GM23338 (cell line): ENCODE measurements around the gene TENM3. TPM values are rescaled to one million over a fixed set of nuclear protein-coding genes. Genes with fewer than 3 reads are reported as not detected.

ENCODE experiments used
- ATAC-seq: fragments of 200-7000 bp; cut with Tn5 transposase; 3 replicates; pipeline ENCODE4 v1.9.1; 2020
- DNase-seq: peaks from one replicate; pipeline ENCODE4 v3.0.0-alpha.2; 2015; ENCODE audit warnings: low spot score
- H2AFZ ChIP-seq: fragments of 200-600 bp; sonication (generic); 2 replicates; pipeline ENCODE4 v1.8.0; 2016; ENCODE audit warnings: antibody characterized with exemption, mild to moderate bottlenecking, moderate library complexity
- H3F3A ChIP-seq: fragments of 200-600 bp; sonication (generic); replicated peaks from 2 replicates; pipeline ENCODE4 v1.8.0; 2017; ENCODE audit warnings: antibody characterized with exemption, mixed run types, low read depth
- H3K27ac ChIP-seq: fragments of 200-600 bp; sonication (generic); 2 replicates; pipeline ENCODE4 v1.6.1; 2016; ENCODE audit warnings: low read depth
- H3K27me3 ChIP-seq: fragments of 200-600 bp; sonication (generic); 2 replicates; pipeline ENCODE4 v1.8.0; 2016; ENCODE audit warnings: mild to moderate bottlenecking, mixed run types, moderate library complexity; ENCODE audit not compliant: insufficient read depth
- H3K36me3 ChIP-seq: fragments of 200-600 bp; sonication (generic); 2 replicates; pipeline ENCODE4 v1.8.0; 2016; ENCODE audit warnings: mild to moderate bottlenecking; ENCODE audit not compliant: insufficient read depth
- H3K4me1 ChIP-seq: fragments of 200-600 bp; sonication (generic); 2 replicates; pipeline ENCODE4 v1.8.0; 2016; ENCODE audit warnings: mild to moderate bottlenecking, moderate library complexity; ENCODE audit not compliant: insufficient read depth
- H3K4me2 ChIP-seq: fragments of 200-600 bp; sonication (generic); 2 replicates; pipeline ENCODE4 v1.7.1; 2017; ENCODE audit warnings: mixed run types
- H3K4me3 ChIP-seq: fragments of 200-600 bp; sonication (generic); 2 replicates; pipeline ENCODE4 v1.6.1; 2016; ENCODE audit warnings: mixed run types
- H3K79me2 ChIP-seq: fragments of 200-600 bp; sonication (generic); replicated peaks from 2 replicates; pipeline ENCODE4 v1.8.0; 2017; ENCODE audit warnings: mild to moderate bottlenecking; ENCODE audit not compliant: insufficient read depth
- H3K9me2 ChIP-seq: fragments of 200-600 bp; sonication (generic); 2 replicates; pipeline ENCODE4 v1.8.0; 2017; ENCODE audit not compliant: insufficient read depth
- H4K20me1 ChIP-seq: fragments of 200-600 bp; sonication (generic); replicated peaks from 2 replicates; pipeline ENCODE4 v1.8.0; 2017; ENCODE audit warnings: mild to moderate bottlenecking; ENCODE audit not compliant: insufficient read depth
- H3K27ac Mint-ChIP-seq: 2 replicates; pipeline ENCODE4 v1.8.0; 2020; ENCODE audit warnings: inconsistent platforms, mild to moderate bottlenecking, moderate library complexity, mixed read lengths
- H3K27me3 Mint-ChIP-seq: 3 replicates; pipeline ENCODE4 v1.8.0; 2022; ENCODE audit warnings: low read depth, mild to moderate bottlenecking, moderate library complexity, mixed read lengths, inconsistent platforms; ENCODE audit not compliant: insufficient read depth, poor library complexity
- H3K36me3 Mint-ChIP-seq: 3 replicates; pipeline ENCODE4 v1.8.0; 2021; ENCODE audit warnings: low read depth, mild to moderate bottlenecking, inconsistent platforms, moderate library complexity, mixed read lengths
- H3K4me1 Mint-ChIP-seq: 3 replicates; pipeline ENCODE4 v1.8.0; 2020; ENCODE audit warnings: mild to moderate bottlenecking, inconsistent platforms, mixed read lengths
- H3K4me3 Mint-ChIP-seq: 3 replicates; pipeline ENCODE4 v1.8.0; 2021; ENCODE audit warnings: moderate library complexity, mild to moderate bottlenecking, inconsistent platforms, mixed read lengths
- H3K9me3 Mint-ChIP-seq: 3 replicates; pipeline ENCODE4 v1.8.0; 2020; ENCODE audit warnings: moderate library complexity, mild to moderate bottlenecking, inconsistent platforms, mixed read lengths
- CTCF ChIP-seq, 2 experiments: fragments of 200-600 bp in 1 of 2; sonication (generic) in 1 of 2; conservative IDR thresholded peaks; 2 replicates each; pipeline versions ENCODE4 v1.5.1 to v1.6.1; 2016 to 2017; ENCODE audit warnings: antibody characterized with exemption in 2 of 2, low read depth in 2 of 2, mild to moderate bottlenecking in 2 of 2, moderate library complexity in 1 of 2
- ETS1 ChIP-seq: IDR thresholded peaks from 2 replicates; pipeline ENCODE4 v1.6.1; 2016; ENCODE audit warnings: antibody characterized with exemption
- EZH2 ChIP-seq: fragments of 200-600 bp; sonication (generic); IDR thresholded peaks from one replicate; pipeline ENCODE4 v1.8.0; 2017; ENCODE audit warnings: antibody characterized with exemption, mild to moderate bottlenecking, low read depth; ENCODE audit not compliant: unreplicated experiment
- EZH2phosphoT487 ChIP-seq: fragments of 200-600 bp; sonication (generic); IDR thresholded peaks from one replicate; pipeline ENCODE4 v1.8.1; 2018; ENCODE audit warnings: antibody characterized with exemption; ENCODE audit not compliant: unreplicated experiment
- NANOG ChIP-seq: IDR thresholded peaks from 2 replicates; pipeline ENCODE4 v1.6.1; 2016; ENCODE audit warnings: antibody characterized with exemption, borderline replicate concordance
- POLR2AphosphoS5 ChIP-seq: IDR thresholded peaks from 2 replicates; pipeline ENCODE4 v1.6.1; 2016; ENCODE audit warnings: antibody characterized with exemption, low read depth
- REST ChIP-seq: IDR thresholded peaks from one replicate; pipeline ENCODE4 v1.6.1; 2018; ENCODE audit warnings: antibody characterized with exemption; ENCODE audit not compliant: unreplicated experiment
- STAT1 ChIP-seq: IDR thresholded peaks from one replicate; pipeline ENCODE4 v1.6.1; 2016; ENCODE audit warnings: antibody characterized with exemption; ENCODE audit not compliant: unreplicated experiment
- ZNF114 ChIP-seq: fragments of 250-450 bp; sonication (Bioruptor Pico); IDR thresholded peaks from 2 replicates; pipeline ENCODE4 v1.5.0; 2020; ENCODE audit warnings: mild to moderate bottlenecking, moderate library complexity
- ZNF331 ChIP-seq: fragments of 250-450 bp; sonication (Bioruptor Pico); IDR thresholded peaks from 2 replicates; pipeline ENCODE4 v1.5.0; 2020; ENCODE audit warnings: low read depth, mild to moderate bottlenecking, moderate library complexity
- polyA plus RNA-seq: library from polyadenylated mRNA; unstranded; fragments of >200 nt; fragmentation: Nextera tagmentation; extraction: Ambion mirVana; gene quantifications from 2 replicates; pipeline ENCODE4 v1.2.1, GENCODE V29; 2016
- total RNA-seq: library from RNA; depleted of rRNA; stranded (reverse); fragments of >200 nt; shearing (Covaris generic); gene quantifications from 2 replicates; pipeline ENCODE4 v1.2.3, GENCODE V29; 2014

Gene TENM3
- total and polyA plus RNA-seq, 2 experiments from 2014 or later, result 22.2 to 128 TPM

GRCh38 chr4:182328505-182328904 is 85.3 kb downstream of the TENM3 start:
- Histone ChIP-seq H2AFZ (no peak overlapping the region), H3K4me2 (no peak overlapping the region), H3F3A (no peaks in the 10 kb centered on the region), H3K9me2 (no peaks in the 10 kb centered on the region), H3K36me3 (peaks cover 6% of the 10 kb centered on the region; the same call in 1 of the 2 replicates), H3K27ac (no peak overlapping the region), H3K4me1 (no peaks in the 10 kb centered on the region; the same call in 1 of the 2 replicates), H3K27me3 (no peaks in the 10 kb centered on the region), H4K20me1 (no peaks in the 10 kb centered on the region), H3K4me3 (no peak overlapping the region), H3K79me2 (no peaks in the 10 kb centered on the region)
- TF ChIP-seq REST, result no peak
- no peak for TF ChIP-seq CTCF (conservative IDR thresholded peaks at IDR 0.05; ENCODE audit: low read depth in 2 of 2)
- no peak for TF ChIP-seq STAT1
- no peak for TF ChIP-seq EZH2
- TF ChIP-seq ETS1, result no peak
- TF ChIP-seq POLR2AphosphoS5, result no peak
- TF ChIP-seq ZNF114 (CRISPR knock-in tag), result no peak
- TF ChIP-seq NANOG, result no peak
- TF ChIP-seq ZNF331 (CRISPR knock-in tag), result no peak
- TF ChIP-seq EZH2phosphoT487, result no peak
- Mint-ChIP-seq H3K4me3 (no peak overlapping the region; the same call in 2 of the 3 replicates), H3K27me3 (peaks cover 3% of the 10 kb centered on the region), H3K27ac (no peak overlapping the region), H3K9me3 (no peaks in the 10 kb centered on the region), H3K4me1 (peaks cover 15% of the 10 kb centered on the region), H3K36me3 (no peaks in the 10 kb centered on the region)
- DNase-seq (no peak), ATAC-seq (no peak)
